NT2/D1 (cell line): Measurements from ENCODE around the gene COG3.

Source experiments
- DNase-seq: peaks from one replicate; pipeline ENCODE4 v3.0.0-alpha.2; 2011; ENCODE audit warnings: low read depth, low spot score
- H3K27me3 ChIP-seq: 2 replicates; pipeline ENCODE4 v1.6.0; 2011; ENCODE audit warnings: mild to moderate bottlenecking; ENCODE audit not compliant: insufficient read length, insufficient read depth
- H3K36me3 ChIP-seq: 2 replicates; pipeline ENCODE4 v1.6.1; 2011; ENCODE audit warnings: mild to moderate bottlenecking, low read length, mixed read lengths; ENCODE audit not compliant: insufficient read depth, insufficient read length
- H3K4me1 ChIP-seq: 2 replicates; pipeline ENCODE4 v1.5.1; 2011; ENCODE audit not compliant: insufficient read depth, insufficient read length
- H3K4me3 ChIP-seq: 2 replicates; pipeline ENCODE4 v1.5.1; 2011; ENCODE audit warnings: low read depth; ENCODE audit not compliant: insufficient read length
- H3K9ac ChIP-seq: 2 replicates; pipeline ENCODE4 v1.6.0; 2011; ENCODE audit warnings: low read depth; ENCODE audit not compliant: insufficient read length
- H3K9me3 ChIP-seq: 2 replicates; pipeline ENCODE4 v1.5.1; 2011; ENCODE audit warnings: mild to moderate bottlenecking, low read length; ENCODE audit not compliant: insufficient read depth
- SUZ12 ChIP-seq: IDR thresholded peaks from 2 replicates; pipeline ENCODE4 v1.6.1; 2011; ENCODE audit not compliant: insufficient read length, insufficient read depth; ENCODE audit errors: extremely low read depth
- YY1 ChIP-seq: IDR thresholded peaks from 2 replicates; pipeline ENCODE4 v1.6.1; 2011; ENCODE audit not compliant: insufficient read length, insufficient read depth
- ZNF274 ChIP-seq: IDR thresholded peaks from 2 replicates; pipeline ENCODE4 v1.6.1; 2011; ENCODE audit warnings: mild to moderate bottlenecking, low read depth, low read length

Gene COG3

DNA sequence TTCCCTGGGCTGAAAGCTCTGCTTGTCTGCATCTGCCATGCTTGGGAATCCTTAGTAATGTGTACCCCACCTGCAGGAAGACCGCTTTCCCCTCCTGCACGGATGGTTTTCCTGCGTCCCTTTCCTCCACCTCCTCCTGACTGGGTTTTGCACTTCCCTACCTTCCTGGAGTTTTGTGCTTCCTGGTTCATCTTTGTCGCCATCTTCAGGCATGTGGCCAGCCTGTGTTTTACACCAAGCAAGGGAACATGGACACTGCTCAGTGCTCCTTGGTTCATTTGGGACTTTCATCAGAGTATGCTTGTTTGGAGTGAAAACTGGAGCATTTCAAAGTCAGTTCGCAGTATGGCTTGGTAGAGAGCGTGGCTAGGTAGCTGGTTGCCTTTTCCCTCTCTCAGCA is 120.1 kb downstream of the COG3 start:
- no peaks in the 10 kb centered on the region for H3K9me3 ChIP-seq
- no peaks in the 10 kb centered on the region for H3K4me1 ChIP-seq

More for the DNA sequence above, 120.1 kb downstream of the COG3 start:
- H3K4me3 ChIP-seq: no peak overlapping the region
- no peak for DNase-seq
- TF ChIP-seq SUZ12 (no peak), ZNF274 (no peak), YY1 (no peak)
- no peaks in the 10 kb centered on the region for H3K27me3 ChIP-seq
- H3K36me3 ChIP-seq: no peaks in the 10 kb centered on the region
- H3K9ac ChIP-seq: no peak overlapping the region
